ENCODE results near the gene LLGL2. TPM values are rescaled to one million over a fixed set of nuclear protein-coding genes. Genes with fewer than 3 reads are reported as not detected.

LLGL2 gene
- total and polyA plus RNA-seq, 5 donors from 2014 or later: 13.6 to 44.1 (median 17.5) TPM

GRCh38 chr17:75547091-75547490, 21.6 kb downstream of the LLGL2 start:
- ATAC-seq (ENCODE audit: low read depth in 2 of 2) (no peak), DNase-seq (no peak)
- no peak overlapping the region for H3K4me3 ChIP-seq (ENCODE audit: low read depth, low read length)
- no peak overlapping the region for H3K27ac Mint-ChIP-seq
- no peak overlapping the region for H3K27ac ChIP-seq (ENCODE audit: insufficient read depth, low read length, poor library complexity, severe bottlenecking)
- H3K4me1 ChIP-seq (ENCODE audit: control insufficient read depth, insufficient read depth, low read length, poor library complexity, severe bottlenecking): no peaks in the 10 kb centered on the region
- peaks cover 7% of the 10 kb centered on the region for H3K36me3 ChIP-seq (ENCODE audit: control insufficient read depth, insufficient read depth, low read length)
- no peaks in the 10 kb centered on the region for H3K27me3 Mint-ChIP-seq
- no peaks in the 10 kb centered on the region for H3K9me3 ChIP-seq (ENCODE audit: control insufficient read depth in 2 of 2, low read length in 2 of 2)
- peaks cover 0 to 4% (median 1%) of the 10 kb centered on the region in 4 donors for H3K4me1 Mint-ChIP-seq
- no peaks in the 10 kb centered on the region for H3K27me3 ChIP-seq (ENCODE audit: control insufficient read depth, insufficient read depth, low read length)
- H3K4me3 Mint-ChIP-seq: no peak overlapping the region
- H3K9me3 Mint-ChIP-seq: no peaks in the 10 kb centered on the region
- H3K36me3 Mint-ChIP-seq: peaks cover 4% of the 10 kb centered on the region

GRCh38 chr17:75548813-75549212, 23.3 kb downstream of the LLGL2 start:
- Histone ChIP-seq H3K27ac (ENCODE audit: insufficient read depth, low read length, poor library complexity, severe bottlenecking) (no peak overlapping the region), H3K4me3 (ENCODE audit: low read depth, low read length) (no peak overlapping the region), H3K36me3 (ENCODE audit: control insufficient read depth, insufficient read depth, low read length) (peaks cover 4% of the 10 kb centered on the region), H3K9me3 (ENCODE audit: control insufficient read depth in 2 of 2, low read length in 2 of 2) (no peaks in the 10 kb centered on the region), H3K27me3 (ENCODE audit: control insufficient read depth, insufficient read depth, low read length) (no peaks in the 10 kb centered on the region), H3K4me1 (ENCODE audit: control insufficient read depth, insufficient read depth, low read length, poor library complexity, severe bottlenecking) (no peaks in the 10 kb centered on the region)
- H3K36me3 Mint-ChIP-seq: peaks cover 4% of the 10 kb centered on the region
- peak overlapping the region in 1 of 3 donors; percentile 5 for H3K27ac Mint-ChIP-seq
- DNase-seq (no peak), ATAC-seq (ENCODE audit: low read depth in 2 of 2) (no peak)
- no peaks in the 10 kb centered on the region for H3K27me3 Mint-ChIP-seq
- peaks cover 0 to 4% (median 1%) of the 10 kb centered on the region in 4 donors for H3K4me1 Mint-ChIP-seq
- no peak overlapping the region for H3K4me3 Mint-ChIP-seq
- no peaks in the 10 kb centered on the region for H3K9me3 Mint-ChIP-seq

GRCh38 chr17:75549246-75550138, 24.0 kb downstream of the LLGL2 start:
- H3K9me3 ChIP-seq (ENCODE audit: control insufficient read depth in 2 of 2, low read length in 2 of 2): no peaks in the 10 kb centered on the region
- no peaks in the 10 kb centered on the region for H3K4me1 ChIP-seq (ENCODE audit: control insufficient read depth, insufficient read depth, low read length, poor library complexity, severe bottlenecking)
- H3K27me3 ChIP-seq (ENCODE audit: control insufficient read depth, insufficient read depth, low read length): no peaks in the 10 kb centered on the region
- Mint-ChIP-seq H3K36me3 (peaks cover 4% of the 10 kb centered on the region), H3K4me3 (no peak overlapping the region), H3K4me1 (peaks cover 0 to 4% (median 1%) of the 10 kb centered on the region in 4 donors), H3K27me3 (no peaks in the 10 kb centered on the region), H3K27ac (peak overlapping the region in 1 of 3 donors; percentile 5), H3K9me3 (no peaks in the 10 kb centered on the region)
- no peak overlapping the region for H3K4me3 ChIP-seq (ENCODE audit: low read depth, low read length)
- peaks cover 4% of the 10 kb centered on the region for H3K36me3 ChIP-seq (ENCODE audit: control insufficient read depth, insufficient read depth, low read length)
- ATAC-seq (ENCODE audit: low read depth in 2 of 2) (no peak), DNase-seq (no peak)
- H3K27ac ChIP-seq (ENCODE audit: insufficient read depth, low read length, poor library complexity, severe bottlenecking): no peak overlapping the region

GRCh38 chr17:75550139-75550465, 24.6 kb downstream of the LLGL2 start:
- Histone ChIP-seq H3K27ac (ENCODE audit: insufficient read depth, low read length, poor library complexity, severe bottlenecking) (no peak overlapping the region), H3K27me3 (ENCODE audit: control insufficient read depth, insufficient read depth, low read length) (no peaks in the 10 kb centered on the region), H3K36me3 (ENCODE audit: control insufficient read depth, insufficient read depth, low read length) (peaks cover 4% of the 10 kb centered on the region), H3K4me3 (ENCODE audit: low read depth, low read length) (no peak overlapping the region), H3K9me3 (ENCODE audit: control insufficient read depth in 2 of 2, low read length in 2 of 2) (no peaks in the 10 kb centered on the region), H3K4me1 (ENCODE audit: control insufficient read depth, insufficient read depth, low read length, poor library complexity, severe bottlenecking) (no peaks in the 10 kb centered on the region)
- no peak for DNase-seq
- Mint-ChIP-seq H3K27me3 (no peaks in the 10 kb centered on the region), H3K4me3 (no peak overlapping the region), H3K36me3 (peaks cover 4% of the 10 kb centered on the region), H3K4me1 (peaks cover 0 to 4% (median 1%) of the 10 kb centered on the region in 4 donors), H3K9me3 (no peaks in the 10 kb centered on the region), H3K27ac (no peak overlapping the region)
- ATAC-seq (ENCODE audit: low read depth in 2 of 2): no peak

- H3K4me1 ChIP-seq (ENCODE audit: control insufficient read depth, insufficient read depth, low read length, poor library complexity, severe bottlenecking): no peaks in the 10 kb centered on the region
- no peak for ATAC-seq (ENCODE audit: low read depth in 2 of 2)
- Mint-ChIP-seq H3K4me1 (peaks cover 0 to 4% (median 1%) of the 10 kb centered on the region in 4 donors), H3K27me3 (no peaks in the 10 kb centered on the region), H3K36me3 (peaks cover 4% of the 10 kb centered on the region), H3K4me3 (no peak overlapping the region), H3K27ac (no peak overlapping the region), H3K9me3 (no peaks in the 10 kb centered on the region)
- H3K4me3 ChIP-seq (ENCODE audit: low read depth, low read length): no peak overlapping the region
- H3K27me3 ChIP-seq (ENCODE audit: control insufficient read depth, insufficient read depth, low read length): no peaks in the 10 kb centered on the region
- H3K36me3 ChIP-seq (ENCODE audit: control insufficient read depth, insufficient read depth, low read length): peaks cover 4% of the 10 kb centered on the region
- H3K27ac ChIP-seq (ENCODE audit: insufficient read depth, low read length, poor library complexity, severe bottlenecking): no peak overlapping the region
- DNase-seq: no peak
- H3K9me3 ChIP-seq (ENCODE audit: control insufficient read depth in 2 of 2, low read length in 2 of 2): no peaks in the 10 kb centered on the region
Measured at GRCh38 chr17:75551266-75551665, 25.8 kb downstream of the LLGL2 start.

- no peaks in the 10 kb centered on the region for H3K27me3 ChIP-seq (ENCODE audit: control insufficient read depth, insufficient read depth, low read length)
- Mint-ChIP-seq H3K9me3 (no peaks in the 10 kb centered on the region), H3K36me3 (peaks cover 4% of the 10 kb centered on the region), H3K4me1 (peaks cover 0 to 4% (median 1%) of the 10 kb centered on the region in 4 donors), H3K4me3 (no peak overlapping the region), H3K27me3 (no peaks in the 10 kb centered on the region), H3K27ac (no peak overlapping the region)
- no peak for ATAC-seq (ENCODE audit: low read depth in 2 of 2)
- H3K36me3 ChIP-seq (ENCODE audit: control insufficient read depth, insufficient read depth, low read length): no peaks in the 10 kb centered on the region
- H3K4me1 ChIP-seq (ENCODE audit: control insufficient read depth, insufficient read depth, low read length, poor library complexity, severe bottlenecking): no peaks in the 10 kb centered on the region
- H3K27ac ChIP-seq (ENCODE audit: insufficient read depth, low read length, poor library complexity, severe bottlenecking): no peak overlapping the region
- no peak for DNase-seq
- H3K9me3 ChIP-seq (ENCODE audit: control insufficient read depth in 2 of 2, low read length in 2 of 2): no peaks in the 10 kb centered on the region
- H3K4me3 ChIP-seq (ENCODE audit: low read depth, low read length): no peak overlapping the region
Measured at GRCh38 chr17:75552425-75553294, 27.2 kb downstream of the LLGL2 start.

GRCh38 chr17:75553295-75554110, 28.0 kb downstream of the LLGL2 start:
- Histone ChIP-seq H3K27ac (ENCODE audit: insufficient read depth, low read length, poor library complexity, severe bottlenecking) (no peak overlapping the region), H3K4me1 (ENCODE audit: control insufficient read depth, insufficient read depth, low read length, poor library complexity, severe bottlenecking) (no peaks in the 10 kb centered on the region), H3K27me3 (ENCODE audit: control insufficient read depth, insufficient read depth, low read length) (no peaks in the 10 kb centered on the region), H3K9me3 (ENCODE audit: control insufficient read depth in 2 of 2, low read length in 2 of 2) (no peaks in the 10 kb centered on the region), H3K4me3 (ENCODE audit: low read depth, low read length) (no peak overlapping the region), H3K36me3 (ENCODE audit: control insufficient read depth, insufficient read depth, low read length) (no peaks in the 10 kb centered on the region)
- H3K4me1 Mint-ChIP-seq: peaks cover 0 to 4% (median 1%) of the 10 kb centered on the region in 4 donors
- DNase-seq (no peak), ATAC-seq (ENCODE audit: low read depth in 2 of 2) (no peak)
- H3K27ac Mint-ChIP-seq: peak overlapping the region in 1 of 3 donors; percentile 15
- peaks cover 4% of the 10 kb centered on the region for H3K36me3 Mint-ChIP-seq
- no peaks in the 10 kb centered on the region for H3K27me3 Mint-ChIP-seq
- no peaks in the 10 kb centered on the region for H3K9me3 Mint-ChIP-seq
- H3K4me3 Mint-ChIP-seq: no peak overlapping the region

All from CD4-positive, CD25-positive, alpha-beta regulatory T cell (primary cell).